ENCODE data around the gene GOLGB1.

GRCh38 chr3:121748680-121749275, 763 bp downstream of the GOLGB1 start:
- TF ChIP-seq POLR2AphosphoS5 (IDR thresholded peaks at IDR 0.05; ENCODE audit: low read depth, low read length): no peak
- TF ChIP-seq POLR2A (IDR thresholded peaks at IDR 0.05; ENCODE audit: low read depth, low read length): no peak
- TF ChIP-seq TAF1 (IDR thresholded peaks at IDR 0.05; ENCODE audit: borderline replicate concordance, low read depth, low read length): no peak

Data from GM12892 (cell line).